ENCODE data around the gene VEZF1. TPM values are rescaled to one million over a fixed set of nuclear protein-coding genes. Genes with fewer than 3 reads are reported as not detected.
"Not testable (repeated sequence)": the region's sequence is repeated elsewhere in the genome, so short reads cannot be mapped to it uniquely, and the experiment has no call there.

VEZF1 gene
- total and polyA plus RNA-seq, 2 donors (not counting 1 experiment from before 2014, with no cell fraction given): 14.7 to 75.9 TPM

GRCh38 chr17:57958391-57958790, 29.7 kb downstream of the VEZF1 start:
- H3K36me3 ChIP-seq (replicated peaks in 1 of 2; ENCODE audit: control extremely low read depth in 1 of 2, control insufficient read depth in 1 of 2, extremely low read depth in 1 of 2, insufficient read depth in 2 of 2, low read length in 1 of 2); H3K27ac ChIP-seq (ENCODE audit: low read length in 2 of 2); H3K79me2 ChIP-seq (ENCODE audit: control insufficient read depth, insufficient read depth, low read length); ATAC-seq (ENCODE audit: low read depth); DNase-seq; H2AFZ ChIP-seq (ENCODE audit: insufficient read depth, low read depth, low read length, poor library complexity, severe bottlenecking); H3K27ac Mint-ChIP-seq; H3K4me2 ChIP-seq (replicated peaks; ENCODE audit: low read depth, low read length, poor library complexity, severe bottlenecking); intact Hi-C loops (cut with micrococcal nuclease); H3K9me3 ChIP-seq (ENCODE audit: control extremely low read depth in 1 of 3, control insufficient read depth in 2 of 3, insufficient read depth in 1 of 3, low read length in 2 of 3); H3K9ac ChIP-seq (ENCODE audit: low read length); H3K4me3 Mint-ChIP-seq; H3K9me3 Mint-ChIP-seq (ENCODE audit: insufficient read depth); H3K4me3 ChIP-seq (ENCODE audit: control extremely low read depth in 1 of 5, extremely low read depth in 1 of 5, insufficient read depth in 1 of 5, low read depth in 2 of 5, low read length in 4 of 5): not testable (repeated sequence)
- ChIA-PET POLR2A (interaction anchor here (0.7 kb wide), 1 partner anchor 26 kb away, joined by 5 read pairs; no protein-coding TSS in a partner anchor), CTCF (interaction anchor here (0.9 kb wide), 1 partner anchor 99 kb away, joined by 5 read pairs; no protein-coding TSS in a partner anchor)
- WGBS (ENCODE audit: insufficient coverage): no CpG with 5 or more reads among the region's 15 CpGs
- Mint-ChIP-seq H3K4me1 (peaks cover 25% of the 10 kb centered on the region), H3K27me3 (peaks cover 64% of the 10 kb centered on the region)
- H3K4me1 ChIP-seq (ENCODE audit: control insufficient read depth in 2 of 2, insufficient read depth in 2 of 2, low read length in 2 of 2): peaks cover 23 to 24% of the 10 kb centered on the region in 2 donors
- H3K27me3 ChIP-seq (replicated peaks in 1 of 4; ENCODE audit: control extremely low read depth in 1 of 4, control insufficient read depth in 3 of 4, insufficient read depth in 4 of 4, low read length in 3 of 4): peaks cover 0 to 73% (median 34%) of the 10 kb centered on the region in 4 experiments
- H4K20me1 ChIP-seq (ENCODE audit: control insufficient read depth, insufficient read depth, low read length, poor library complexity, severe bottlenecking): peaks cover 17% of the 10 kb centered on the region

GRCh38 chr17:57957886-57958285, 30.2 kb downstream of the VEZF1 start:
- TF ChIP-seq CTCF (IDR thresholded peaks at IDR 0.05): no peak
- no peak for TF ChIP-seq EZH2 (IDR thresholded peaks at IDR 0.05; ENCODE audit: borderline replicate concordance, insufficient read depth, low read depth, low read length, poor library complexity, severe bottlenecking)
- Histone ChIP-seq H3K36me3 (replicated peaks in 1 of 2; ENCODE audit: control extremely low read depth in 1 of 2, control insufficient read depth in 1 of 2, extremely low read depth in 1 of 2, insufficient read depth in 2 of 2, low read length in 1 of 2) (no peaks in the 10 kb centered on the region), H3K4me2 (replicated peaks; ENCODE audit: low read depth, low read length, poor library complexity, severe bottlenecking) (no peak overlapping the region), H3K9me3 (ENCODE audit: control extremely low read depth in 1 of 3, control insufficient read depth in 2 of 3, insufficient read depth in 1 of 3, low read length in 2 of 3) (peaks cover 0 to 12% (median 0%) of the 10 kb centered on the region in 3 donors), H3K27ac (ENCODE audit: low read length in 2 of 2) (no peak overlapping the region), H3K9ac (ENCODE audit: low read length) (no peak overlapping the region), H2AFZ (ENCODE audit: insufficient read depth, low read depth, low read length, poor library complexity, severe bottlenecking) (no peak overlapping the region), H3K27me3 (replicated peaks in 1 of 4; ENCODE audit: control extremely low read depth in 1 of 4, control insufficient read depth in 3 of 4, insufficient read depth in 4 of 4, low read length in 3 of 4) (peaks cover 0 to 77% (median 39%) of the 10 kb centered on the region in 4 experiments), H3K79me2 (ENCODE audit: control insufficient read depth, insufficient read depth, low read length) (no peaks in the 10 kb centered on the region), H3K4me3 (ENCODE audit: control extremely low read depth in 1 of 5, extremely low read depth in 1 of 5, insufficient read depth in 1 of 5, low read depth in 2 of 5, low read length in 4 of 5) (no peak overlapping the region), H3K4me1 (ENCODE audit: control insufficient read depth in 2 of 2, insufficient read depth in 2 of 2, low read length in 2 of 2) (peaks cover 23 to 24% of the 10 kb centered on the region in 2 donors), H4K20me1 (ENCODE audit: control insufficient read depth, insufficient read depth, low read length, poor library complexity, severe bottlenecking) (peaks cover 17% of the 10 kb centered on the region)
- CTCF ChIA-PET: interaction anchor here (0.9 kb wide), 1 partner anchor 98 kb away, joined by 5 read pairs; no protein-coding TSS in a partner anchor
- 82% methylated on average over 3 of the region's 3 CpGs for whole genome bisulfite sequencing (ENCODE audit: insufficient coverage)
- intact Hi-C loops (cut with micrococcal nuclease): loop anchor here (2.0 kb wide), 1 partner anchor 29 kb away; no protein-coding TSS in a partner anchor
- POLR2A ChIA-PET: no interaction called here
- H3K9me3 Mint-ChIP-seq (ENCODE audit: insufficient read depth): no peaks in the 10 kb centered on the region
- peaks cover 66% of the 10 kb centered on the region for H3K27me3 Mint-ChIP-seq
- H3K4me3 Mint-ChIP-seq: no peak overlapping the region
- no peak for DNase-seq
- peaks cover 25% of the 10 kb centered on the region for H3K4me1 Mint-ChIP-seq
- ATAC-seq (ENCODE audit: low read depth): no peak
- no peak overlapping the region for H3K27ac Mint-ChIP-seq

Data from B cell (primary cell).